OCI-LY1 (cell line): ENCODE data around the gene EVL.

Experiments
- H2AFZ ChIP-seq: fragments of 200-600 bp; sonication (generic), shearing (Covaris generic); 2 replicates; pipeline ENCODE4 v1.6.0; 2014; ENCODE audit warnings: antibody characterized with exemption, mild to moderate bottlenecking, low read length
- H3F3A ChIP-seq: fragments of 200-600 bp; sonication (generic), shearing (Covaris generic); 2 replicates; pipeline ENCODE4 v1.6.0; 2014; ENCODE audit warnings: mild to moderate bottlenecking, antibody characterized with exemption, low read length, moderate library complexity; ENCODE audit not compliant: insufficient read depth
- H3K27ac ChIP-seq: fragments of 200-600 bp; sonication (generic); 2 replicates; pipeline ENCODE4 v1.5.1; 2014; ENCODE audit warnings: low read length, mixed run types, mild to moderate bottlenecking, low read depth; ENCODE audit not compliant: poor library complexity, severe bottlenecking
- H3K27me3 ChIP-seq: fragments of 200-600 bp; sonication (generic); 2 replicates; pipeline ENCODE4 v1.6.0; 2014; ENCODE audit warnings: antibody characterized with exemption, mild to moderate bottlenecking, low read length, moderate library complexity; ENCODE audit not compliant: insufficient read depth
- H3K36me3 ChIP-seq: fragments of 200-600 bp; sonication (generic); 2 replicates; pipeline ENCODE4 v1.6.1; 2014; ENCODE audit warnings: mild to moderate bottlenecking, antibody characterized with exemption, low read length, moderate library complexity, mixed read lengths; ENCODE audit not compliant: insufficient read depth
- H3K4me1 ChIP-seq: fragments of 200-600 bp; sonication (generic); 2 replicates; pipeline ENCODE4 v1.5.1; 2014; ENCODE audit warnings: mild to moderate bottlenecking, low read length, moderate library complexity; ENCODE audit not compliant: insufficient read depth, severe bottlenecking
- H3K4me2 ChIP-seq: fragments of 200-600 bp; sonication (generic), shearing (Covaris generic); 2 replicates; pipeline ENCODE4 v1.6.1; 2014; ENCODE audit warnings: low read length
- H3K4me3 ChIP-seq: fragments of 200-600 bp; sonication (generic); 2 replicates; pipeline ENCODE4 v1.5.1; 2014; ENCODE audit warnings: low read length, low read depth, mild to moderate bottlenecking, mixed read lengths; ENCODE audit not compliant: poor library complexity, severe bottlenecking
- H3K79me2 ChIP-seq: fragments of 200-600 bp; shearing (Covaris generic); 2 replicates; pipeline ENCODE4 v1.6.1; 2016; ENCODE audit warnings: mixed run types, low read length, mixed read lengths; ENCODE audit not compliant: insufficient read depth
- H3K9ac ChIP-seq: fragments of 200-600 bp; sonication (generic), shearing (Covaris generic); 2 replicates; pipeline ENCODE4 v1.6.1; 2014; ENCODE audit warnings: mild to moderate bottlenecking, low read length, mixed read lengths
- H3K9me2 ChIP-seq: fragments of 200-600 bp; sonication (generic), shearing (Covaris generic); 2 replicates; pipeline ENCODE4 v1.6.1; 2014; ENCODE audit warnings: low read depth, mild to moderate bottlenecking, low read length, mixed read lengths
- H3K9me3 ChIP-seq: fragments of 200-600 bp; shearing (Covaris generic); 2 replicates; pipeline ENCODE4 v1.6.1; 2014; ENCODE audit warnings: low read length, mixed read lengths
- H4K20me1 ChIP-seq: fragments of 200-600 bp; sonication (generic), shearing (Covaris generic); 2 replicates; pipeline ENCODE4 v1.6.0; 2016; ENCODE audit warnings: mild to moderate bottlenecking, low read length; ENCODE audit not compliant: insufficient read depth
- CTCF ChIP-seq: fragments of 200-600 bp; sonication (generic), shearing (Covaris generic); IDR thresholded peaks from 2 replicates; pipeline ENCODE4 v1.5.1; 2017; ENCODE audit warnings: mild to moderate bottlenecking, antibody characterized with exemption, low read length, moderate library complexity, mixed read lengths
- EZH2 ChIP-seq: fragments of 200-600 bp; sonication (generic), shearing (Covaris generic); IDR thresholded peaks from 2 replicates; pipeline ENCODE4 v1.8.0; 2017; ENCODE audit warnings: borderline replicate concordance, mixed run types, mild to moderate bottlenecking, antibody characterized with exemption, low read length, moderate library complexity, mixed read lengths

The EVL gene

GRCh38 chr14:100065942-100066574 is 836 bp downstream of the EVL start:
- H3K36me3 ChIP-seq, result no peaks in the 10 kb centered on the region
- no peaks in the 10 kb centered on the region for H3K9me3 ChIP-seq
- peak overlapping the region; percentile 95 for H3K27ac ChIP-seq
- peaks cover 70% of the 10 kb centered on the region for H3K4me1 ChIP-seq
- H2AFZ ChIP-seq, result no peak overlapping the region
- TF ChIP-seq CTCF, result no peak
- TF ChIP-seq EZH2, result no peak
- peak overlapping the region; percentile 77 for H3K4me2 ChIP-seq
- no peaks in the 10 kb centered on the region for H4K20me1 ChIP-seq
- peak overlapping the region; percentile 55 for H3K4me3 ChIP-seq
- H3K79me2 ChIP-seq, result no peaks in the 10 kb centered on the region
- H3K27me3 ChIP-seq, result no peaks in the 10 kb centered on the region
- H3K9ac ChIP-seq, result peak overlapping the region; percentile 69
- H3F3A ChIP-seq, result no peaks in the 10 kb centered on the region
- no peaks in the 10 kb centered on the region for H3K9me2 ChIP-seq

GRCh38 chr14:100066962-100067361 is 1.7 kb downstream of the EVL start:
- H4K20me1 ChIP-seq, result no peaks in the 10 kb centered on the region
- no peaks in the 10 kb centered on the region for H3F3A ChIP-seq
- H3K9ac ChIP-seq, result peak overlapping the region; percentile 69
- no peak overlapping the region for H2AFZ ChIP-seq
- no peaks in the 10 kb centered on the region for H3K9me2 ChIP-seq
- peak overlapping the region; percentile 55 for H3K4me3 ChIP-seq
- TF ChIP-seq EZH2, result no peak
- no peak for TF ChIP-seq CTCF
- peak overlapping the region; percentile 77 for H3K4me2 ChIP-seq
- peaks cover 79% of the 10 kb centered on the region for H3K4me1 ChIP-seq
- H3K27ac ChIP-seq, result peak overlapping the region; percentile 95
- H3K27me3 ChIP-seq, result no peaks in the 10 kb centered on the region
- H3K9me3 ChIP-seq, result no peaks in the 10 kb centered on the region
- no peaks in the 10 kb centered on the region for H3K79me2 ChIP-seq
- no peaks in the 10 kb centered on the region for H3K36me3 ChIP-seq

GRCh38 chr14:100067481-100067880 is 2.3 kb downstream of the EVL start:
- H3K9me3 ChIP-seq, result no peaks in the 10 kb centered on the region
- H3K4me3 ChIP-seq, result peak overlapping the region; percentile 55
- H4K20me1 ChIP-seq, result no peaks in the 10 kb centered on the region
- H3K27me3 ChIP-seq, result no peaks in the 10 kb centered on the region
- no peaks in the 10 kb centered on the region for H3K9me2 ChIP-seq
- H3K36me3 ChIP-seq, result no peaks in the 10 kb centered on the region
- peak overlapping the region; percentile 77 for H3K4me2 ChIP-seq
- peak overlapping the region; percentile 95 for H3K27ac ChIP-seq
- H3K9ac ChIP-seq, result peak overlapping the region; percentile 69
- no peaks in the 10 kb centered on the region for H3F3A ChIP-seq
- H3K79me2 ChIP-seq, result no peaks in the 10 kb centered on the region
- H2AFZ ChIP-seq, result no peak overlapping the region
- peaks cover 84% of the 10 kb centered on the region for H3K4me1 ChIP-seq
- TF ChIP-seq CTCF (no peak), EZH2 (no peak)
